C4-2B (cell line): ENCODE data around the gene ARL11.

Source experiments
- CTCF ChIP-seq: fragments of 450-650 bp; conservative IDR thresholded peaks from 2 replicates; pipeline ENCODE4 v1.5.1; 2017; ENCODE audit warnings: mild to moderate bottlenecking
- ZFX ChIP-seq: fragments of 450-650 bp; IDR thresholded peaks from 2 replicates; pipeline ENCODE4 v1.6.1; 2017

GRCh38 chr13:49670828-49671227, 42.5 kb downstream of the ARL11 start:
- TF ChIP-seq CTCF (no peak), ZFX (no peak)
